ENCODE results near the gene PARP1. TPM values are rescaled to one million over a fixed set of nuclear protein-coding genes. Genes with fewer than 3 reads are reported as not detected.
"Not testable (repeated sequence)": the region's sequence is repeated elsewhere in the genome, so short reads cannot be mapped to it uniquely, and the experiment has no call there.

The PARP1 gene
- total and polyA plus RNA-seq, 3 experiments from 2014 or later, result 137 to 234 (median 224) TPM

DNA sequence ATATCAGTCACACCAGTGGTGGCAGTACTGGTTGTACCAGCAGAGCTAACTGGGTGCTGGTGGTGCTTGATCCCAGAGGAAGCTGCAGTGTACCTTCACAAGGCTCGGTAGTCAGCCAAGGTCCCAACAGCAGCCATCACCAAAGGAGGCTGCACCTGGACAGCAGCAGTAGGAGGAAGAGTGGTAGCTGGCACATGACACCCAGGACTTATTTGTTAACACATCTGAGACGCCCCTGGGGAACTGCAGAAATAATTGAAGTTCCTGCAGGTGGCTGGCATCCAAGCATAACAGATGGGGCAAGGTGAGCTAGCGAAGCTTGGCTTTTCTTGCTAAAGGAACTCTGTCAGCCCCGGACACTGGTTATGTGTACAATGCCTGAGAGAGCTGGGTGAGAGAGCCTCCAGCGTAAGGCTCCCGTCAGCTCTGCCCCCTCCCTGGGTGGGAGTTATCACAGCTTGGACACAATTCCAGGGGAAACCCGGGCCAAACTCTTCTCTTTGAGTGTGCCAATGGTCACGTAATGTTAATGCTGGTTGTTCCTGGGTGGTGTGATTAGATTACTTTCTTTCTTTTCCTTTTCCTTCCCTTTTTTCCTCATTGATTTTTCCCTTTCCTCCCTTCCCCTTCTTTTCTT, 29.1 kb upstream of the PARP1 start:
- Mint-ChIP-seq H3K27ac (no peak overlapping the region), H3K4me1 (peaks cover 0 to 5% (median 0%) of the 10 kb centered on the region in 3 donors), H3K36me3 (no peaks in the 10 kb centered on the region), H3K4me3 (no peak overlapping the region), H3K27me3 (peaks cover 2 to 8% of the 10 kb centered on the region in 2 donors), H3K9me3 (no peaks in the 10 kb centered on the region)
- Histone ChIP-seq H3K27me3 (ENCODE audit: insufficient read depth, low read length, poor library complexity, severe bottlenecking) (no peaks in the 10 kb centered on the region), H3K36me3 (ENCODE audit: insufficient read depth, low read length) (no peaks in the 10 kb centered on the region), H3K9me3 (ENCODE audit: low read length) (no peaks in the 10 kb centered on the region), H3K4me1 (ENCODE audit: insufficient read depth, low read length) (no peaks in the 10 kb centered on the region), H3K4me3 (ENCODE audit: low read length) (no peak overlapping the region), H3K27ac (ENCODE audit: low read depth, low read length) (no peak overlapping the region)
- POLR2A ChIA-PET, result no interaction called here
- CTCF ChIA-PET, result interaction anchor here (0.6 to 9.7 kb wide), 5 partner anchors 10 to 260 kb away, joined by 3 to 77 read pairs (median 4); partner anchors contain the start of gene PARP1
- no peak for DNase-seq

DNA sequence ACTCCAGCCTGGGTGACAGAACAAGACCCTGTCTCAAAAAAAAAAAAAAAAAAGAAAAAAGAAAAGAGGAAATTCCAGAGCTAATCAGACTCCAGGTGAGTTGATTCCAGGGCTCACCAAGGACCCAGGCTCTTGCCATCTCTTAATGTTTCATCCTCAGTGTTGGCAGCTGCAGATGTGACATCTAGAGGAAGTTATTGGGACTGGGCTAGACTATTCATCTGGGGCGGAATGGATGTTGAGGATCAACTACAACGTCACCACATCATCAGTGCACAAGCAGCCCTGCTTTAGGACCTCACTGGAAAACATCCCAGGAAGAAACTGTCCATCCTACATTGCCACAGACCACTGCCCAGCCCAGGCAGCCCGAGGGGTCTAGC, 28.6 kb upstream of the PARP1 start:
- CTCF ChIA-PET, result interaction anchor here (0.6 to 9.7 kb wide), 4 partner anchors 9 to 259 kb away, joined by 3 to 77 read pairs (median 4); partner anchors contain the start of gene PARP1
- no peak overlapping the region for H3K27ac ChIP-seq (ENCODE audit: low read depth, low read length)
- H3K4me3 ChIP-seq (ENCODE audit: low read length), result no peak overlapping the region

GRCh38 chr1:226433341-226433720, 25.4 kb upstream of the PARP1 start:
- peak overlapping the region in 1 of 8 donors; percentile 44 for H3K27ac Mint-ChIP-seq
- Histone ChIP-seq H3K4me3 (ENCODE audit: low read length) (no peak overlapping the region), H3K4me1 (ENCODE audit: insufficient read depth, low read length) (peaks cover 5% of the 10 kb centered on the region), H3K36me3 (ENCODE audit: insufficient read depth, low read length) (no peaks in the 10 kb centered on the region), H3K9me3 (ENCODE audit: low read length) (no peaks in the 10 kb centered on the region), H3K27ac (ENCODE audit: low read depth, low read length) (no peak overlapping the region), H3K27me3 (ENCODE audit: insufficient read depth, low read length, poor library complexity, severe bottlenecking) (no peaks in the 10 kb centered on the region)
- no peaks in the 10 kb centered on the region for H3K9me3 Mint-ChIP-seq
- peaks cover 3 to 9% (median 9%) of the 10 kb centered on the region in 3 donors for H3K4me1 Mint-ChIP-seq
- H3K4me3 Mint-ChIP-seq, result no peak overlapping the region
- DNase-seq, result no peak
- H3K36me3 Mint-ChIP-seq, result no peaks in the 10 kb centered on the region
- H3K27me3 Mint-ChIP-seq, result peaks cover 0 to 8% of the 10 kb centered on the region in 2 donors
- ChIA-PET CTCF (interaction anchor here (1.3 kb wide), 1 partner anchor 9 kb away, joined by 5 read pairs; no protein-coding TSS in a partner anchor), POLR2A (interaction anchor here (0.6 kb wide), 1 partner anchor 286 kb away, joined by 3 read pairs; no protein-coding TSS in a partner anchor)

More for the DNA sequence above, 28.6 kb upstream of the PARP1 start:
- Mint-ChIP-seq H3K27ac (no peak overlapping the region), H3K4me3 (no peak overlapping the region), H3K4me1 (peaks cover 0 to 5% (median 0%) of the 10 kb centered on the region in 3 donors), H3K9me3 (no peaks in the 10 kb centered on the region), H3K36me3 (no peaks in the 10 kb centered on the region), H3K27me3 (peaks cover 2 to 8% of the 10 kb centered on the region in 2 donors)
- Histone ChIP-seq H3K36me3 (ENCODE audit: insufficient read depth, low read length) (no peaks in the 10 kb centered on the region), H3K4me1 (ENCODE audit: insufficient read depth, low read length) (no peaks in the 10 kb centered on the region), H3K9me3 (ENCODE audit: low read length) (no peaks in the 10 kb centered on the region), H3K27me3 (ENCODE audit: insufficient read depth, low read length, poor library complexity, severe bottlenecking) (no peaks in the 10 kb centered on the region)
- no peak for DNase-seq
- POLR2A ChIA-PET, result no interaction called here

- H3K4me1 Mint-ChIP-seq, result peaks cover 3 to 9% (median 5%) of the 10 kb centered on the region in 3 donors
- peaks cover 5% of the 10 kb centered on the region for H3K4me1 ChIP-seq (ENCODE audit: insufficient read depth, low read length)
- H3K27ac ChIP-seq (ENCODE audit: low read depth, low read length), result no peak overlapping the region
- H3K27me3 ChIP-seq (ENCODE audit: insufficient read depth, low read length, poor library complexity, severe bottlenecking), result no peaks in the 10 kb centered on the region
- H3K9me3 Mint-ChIP-seq, result no peaks in the 10 kb centered on the region
- H3K4me3 Mint-ChIP-seq, result no peak overlapping the region
- peaks cover 0 to 6% of the 10 kb centered on the region in 2 donors for H3K27me3 Mint-ChIP-seq
- peak overlapping the region in 1 of 8 donors; percentile 44 for H3K27ac Mint-ChIP-seq
- DNase-seq, result no peak
- H3K9me3 ChIP-seq (ENCODE audit: low read length), result no peaks in the 10 kb centered on the region
- CTCF ChIA-PET, result interaction anchor here (1.3 kb wide), 1 partner anchor 8 kb away, joined by 5 read pairs; no protein-coding TSS in a partner anchor
- H3K36me3 ChIP-seq (ENCODE audit: insufficient read depth, low read length), result no peaks in the 10 kb centered on the region
- POLR2A ChIA-PET, result interaction anchor here (0.6 kb wide), 1 partner anchor 287 kb away, joined by 3 read pairs; no protein-coding TSS in a partner anchor
- no peak overlapping the region for H3K4me3 ChIP-seq (ENCODE audit: low read length)
- no peaks in the 10 kb centered on the region for H3K36me3 Mint-ChIP-seq
These were observed 24.9 kb upstream of the PARP1 start for GRCh38 chr1:226432586-226433340.

DNA sequence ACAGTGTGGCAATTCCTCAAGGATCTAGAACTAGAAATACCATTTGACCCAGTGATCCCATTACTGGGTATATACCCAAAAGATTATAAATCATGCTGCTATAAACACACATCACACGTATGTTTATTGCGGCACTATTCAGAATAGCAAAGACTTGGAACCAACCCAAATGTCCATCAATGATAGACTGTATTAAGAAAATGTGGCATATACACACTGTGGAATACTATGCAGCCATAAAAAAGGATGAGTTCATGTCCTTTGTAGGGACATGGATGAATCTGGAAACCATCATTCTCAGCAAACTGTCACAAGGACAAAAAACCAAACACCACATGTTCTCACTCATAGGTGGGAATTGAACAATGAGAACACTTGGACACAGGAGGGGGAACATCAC, 24.0 kb upstream of the PARP1 start:
- H3K27ac ChIP-seq (ENCODE audit: low read depth, low read length); H3K4me3 ChIP-seq (ENCODE audit: low read length); H3K27me3 Mint-ChIP-seq; DNase-seq; H3K36me3 Mint-ChIP-seq; H3K27me3 ChIP-seq (ENCODE audit: insufficient read depth, low read length, poor library complexity, severe bottlenecking); H3K4me1 ChIP-seq (ENCODE audit: insufficient read depth, low read length); CTCF ChIA-PET; H3K9me3 ChIP-seq (ENCODE audit: low read length); H3K4me3 Mint-ChIP-seq; H3K9me3 Mint-ChIP-seq; H3K27ac Mint-ChIP-seq; H3K36me3 ChIP-seq (ENCODE audit: insufficient read depth, low read length); POLR2A ChIA-PET: not testable (repeated sequence)
- peaks cover 9 to 16% (median 11%) of the 10 kb centered on the region in 3 donors for H3K4me1 Mint-ChIP-seq

DNA sequence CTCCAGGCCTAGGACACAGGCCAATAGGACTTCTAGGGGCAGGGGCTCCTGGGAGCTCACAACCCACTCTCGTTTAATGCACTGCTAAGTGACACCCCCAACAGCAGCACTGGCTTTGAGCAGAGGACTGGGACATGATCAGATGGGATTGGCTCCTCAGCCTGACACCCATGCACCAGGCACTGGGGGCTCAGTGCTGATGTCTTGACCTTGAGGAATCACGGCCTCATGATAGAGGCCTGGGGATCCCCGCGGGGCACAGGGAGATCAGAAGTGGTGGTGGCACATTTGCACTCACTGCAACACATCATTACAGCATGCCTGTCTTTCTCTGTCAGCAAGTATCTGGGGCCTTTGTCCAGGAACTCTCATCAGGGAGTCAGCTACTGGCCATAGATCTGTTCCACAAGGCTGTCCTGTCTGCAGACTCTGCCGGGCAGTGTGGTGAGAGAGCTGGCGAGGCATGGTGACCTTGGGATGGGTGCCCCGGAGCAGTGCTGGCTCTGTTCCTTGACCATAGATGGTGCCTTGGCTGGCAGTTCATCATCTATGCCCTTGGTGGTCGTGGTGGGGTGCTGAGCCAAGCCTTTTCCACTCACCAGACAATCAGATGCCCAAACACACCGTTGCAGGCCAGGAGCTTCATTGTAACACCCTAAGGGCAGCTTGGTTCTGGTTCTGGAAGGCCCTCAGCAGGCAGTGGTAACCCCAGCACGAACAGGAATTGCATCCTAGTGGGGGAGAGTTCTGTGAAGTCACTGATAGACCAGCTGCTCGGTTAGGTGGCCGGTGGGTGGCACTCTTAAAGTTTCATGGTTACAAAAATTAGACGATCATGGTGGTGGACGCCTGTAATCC, 22.2 kb upstream of the PARP1 start:
- Mint-ChIP-seq H3K36me3 (peaks cover 0 to 2% (median 0%) of the 10 kb centered on the region in 3 donors), H3K27ac (no peak overlapping the region), H3K4me3 (peak overlapping the region in 1 of 7 donors; percentile 8), H3K4me1 (peaks cover 12 to 27% (median 15%) of the 10 kb centered on the region in 3 donors), H3K27me3 (peaks cover 0 to 3% of the 10 kb centered on the region in 2 donors), H3K9me3 (no peaks in the 10 kb centered on the region)
- Histone ChIP-seq H3K9me3 (ENCODE audit: low read length) (no peaks in the 10 kb centered on the region), H3K27me3 (ENCODE audit: insufficient read depth, low read length, poor library complexity, severe bottlenecking) (no peaks in the 10 kb centered on the region), H3K27ac (ENCODE audit: low read depth, low read length) (no peak overlapping the region), H3K4me3 (ENCODE audit: low read length) (no peak overlapping the region), H3K36me3 (ENCODE audit: insufficient read depth, low read length) (no peaks in the 10 kb centered on the region), H3K4me1 (ENCODE audit: insufficient read depth, low read length) (peaks cover 8% of the 10 kb centered on the region)
- CTCF ChIA-PET, result interaction anchor here (7.3 kb wide), 1 partner anchor 10 kb away, joined by 77 read pairs; no protein-coding TSS in a partner anchor
- no peak for DNase-seq
- POLR2A ChIA-PET, result no interaction called here

DNA sequence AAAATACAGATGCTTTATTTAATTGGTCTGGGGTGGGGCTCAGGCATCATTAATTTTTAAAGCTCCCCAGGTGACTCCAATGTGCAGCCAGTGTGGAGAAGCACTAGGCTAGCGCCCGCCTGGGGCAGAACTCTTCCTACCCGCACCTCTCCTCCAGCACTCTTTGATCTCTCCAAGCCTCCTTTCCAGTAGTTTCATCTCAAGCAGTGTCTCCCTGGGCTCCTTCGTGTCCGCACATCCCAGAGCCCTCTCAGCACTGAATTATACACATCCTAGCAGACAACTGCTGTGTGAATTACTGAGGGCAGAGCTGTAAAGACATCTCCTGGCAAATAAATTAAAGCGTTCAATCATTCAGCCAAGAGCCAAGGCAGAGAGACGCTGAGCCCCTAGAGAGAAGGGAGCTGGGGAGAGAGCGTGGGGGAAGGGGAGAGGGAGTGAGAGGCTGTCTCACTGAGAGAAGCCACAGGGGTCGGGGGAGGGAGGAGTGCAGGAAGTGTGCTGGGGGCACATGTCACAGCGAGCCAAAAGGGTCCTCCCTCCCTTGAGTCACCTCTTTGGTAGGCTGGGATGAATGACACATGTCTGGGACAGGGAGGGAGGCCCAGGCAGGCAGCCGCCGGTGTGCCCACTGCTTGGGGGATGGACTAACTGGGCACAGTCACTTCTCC, 21.0 kb upstream of the PARP1 start:
- ChIA-PET CTCF (interaction anchor here (1.4 to 7.3 kb wide), 2 partner anchors 12 to 21 kb away, joined by 9 to 77 read pairs; partner anchors contain the start of gene PARP1), POLR2A (no interaction called here)
- no peaks in the 10 kb centered on the region for H3K27me3 ChIP-seq (ENCODE audit: insufficient read depth, low read length, poor library complexity, severe bottlenecking)
- no peak overlapping the region for H3K4me3 Mint-ChIP-seq
- no peaks in the 10 kb centered on the region for H3K36me3 ChIP-seq (ENCODE audit: insufficient read depth, low read length)
- peaks cover 12 to 27% (median 17%) of the 10 kb centered on the region in 3 donors for H3K4me1 Mint-ChIP-seq
- peak overlapping the region in 1 of 8 donors; percentile 10 for H3K27ac Mint-ChIP-seq
- no peaks in the 10 kb centered on the region for H3K27me3 Mint-ChIP-seq
- H3K27ac ChIP-seq (ENCODE audit: low read depth, low read length), result no peak overlapping the region
- H3K36me3 Mint-ChIP-seq, result peaks cover 0 to 2% (median 0%) of the 10 kb centered on the region in 3 donors
- no peaks in the 10 kb centered on the region for H3K9me3 Mint-ChIP-seq
- H3K4me1 ChIP-seq (ENCODE audit: insufficient read depth, low read length), result peaks cover 14% of the 10 kb centered on the region
- DNase-seq, result no peak
- H3K9me3 ChIP-seq (ENCODE audit: low read length), result no peaks in the 10 kb centered on the region
- no peak overlapping the region for H3K4me3 ChIP-seq (ENCODE audit: low read length)

All from CD8-positive, alpha-beta memory T cell (primary cell).